ENCODE measurements around the gene SEPTIN2. TPM values are rescaled to one million over a fixed set of nuclear protein-coding genes. Genes with fewer than 3 reads are reported as not detected.
"Not testable (repeated sequence)": the region's sequence is repeated elsewhere in the genome, so short reads cannot be mapped to it uniquely, and the experiment has no call there.

SEPTIN2 gene
- total RNA-seq, 1 donor from 2014 or later: 282 TPM

DNA sequence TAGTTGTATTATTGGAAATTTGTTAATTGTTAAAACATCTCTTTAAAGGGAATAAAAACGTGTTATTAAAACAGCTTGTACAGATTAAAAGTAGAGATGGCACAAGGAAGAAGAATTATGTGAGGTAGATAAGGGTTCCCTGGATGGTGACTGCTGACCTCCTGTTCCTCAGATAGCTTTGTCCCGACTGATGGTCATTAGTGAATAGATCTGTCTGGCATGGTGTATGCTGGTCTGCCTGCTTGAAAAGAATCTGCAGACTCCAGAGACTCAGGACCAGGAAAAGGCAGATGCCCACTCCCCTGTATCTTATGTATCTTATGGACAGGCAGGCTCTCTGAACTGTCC is 34.8 kb downstream of the SEPTIN2 start:
- no peak for DNase-seq (ENCODE audit: low read depth)

DNA sequence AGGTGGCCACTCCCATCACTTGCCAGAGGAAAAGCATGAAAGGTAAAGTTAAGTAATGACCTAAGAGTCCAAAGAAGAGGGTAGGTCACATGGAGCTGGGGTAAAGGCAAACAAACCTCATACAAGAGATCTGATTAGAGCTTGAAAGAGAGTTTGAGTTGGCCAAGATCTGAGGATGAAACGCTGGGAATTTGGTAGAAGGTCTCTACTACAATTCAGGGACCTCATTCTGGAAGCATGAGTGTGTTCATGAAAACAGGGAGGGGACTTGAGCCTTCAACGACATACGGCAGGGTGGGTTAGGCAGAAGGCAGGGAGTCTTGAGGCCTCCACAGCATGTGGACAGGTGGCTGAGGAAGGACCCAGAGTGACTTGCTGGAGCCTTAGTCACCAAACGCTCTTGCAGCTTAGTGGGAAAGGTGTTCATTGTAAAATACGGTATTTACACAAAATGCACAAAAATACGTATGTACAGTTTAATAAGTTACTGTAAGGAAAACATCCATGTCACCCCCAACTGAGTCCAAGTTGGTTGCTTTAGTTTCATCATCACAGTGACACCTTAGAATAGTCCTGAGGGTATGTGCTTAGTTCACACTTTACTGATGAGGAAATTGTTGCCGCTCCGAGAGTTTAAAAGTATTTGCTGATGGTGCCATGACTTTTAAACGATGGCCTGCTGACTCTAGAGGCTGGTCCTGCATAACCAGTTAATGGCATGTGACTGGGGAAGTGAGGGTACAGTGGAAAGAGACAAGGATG is 35.3 kb downstream of the SEPTIN2 start:
- no peak for DNase-seq (ENCODE audit: low read depth)

- no peak for DNase-seq (ENCODE audit: low read depth)
These were observed 35.9 kb downstream of the SEPTIN2 start for GRCh38 chr2:241351640-241352031.

DNA sequence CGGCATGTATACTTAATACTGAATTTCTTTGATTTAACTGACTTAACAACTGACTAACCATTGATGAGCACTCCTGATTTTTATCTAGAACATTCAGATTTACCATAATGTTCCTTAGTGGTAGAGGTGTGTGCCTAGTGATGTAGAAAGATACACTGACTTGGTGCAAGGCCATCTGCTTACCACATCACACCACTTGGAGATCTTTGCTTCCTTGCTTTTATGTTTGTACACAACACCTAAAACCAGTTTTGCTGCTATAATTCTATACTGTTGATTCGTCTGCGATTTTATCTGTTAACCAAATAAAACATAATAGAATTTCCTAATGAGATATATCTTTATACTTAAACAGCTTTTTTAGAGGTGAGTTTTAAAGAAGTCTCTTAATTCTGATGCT is 36.5 kb downstream of the SEPTIN2 start:
- DNase-seq (ENCODE audit: low read depth): no peak

DNA sequence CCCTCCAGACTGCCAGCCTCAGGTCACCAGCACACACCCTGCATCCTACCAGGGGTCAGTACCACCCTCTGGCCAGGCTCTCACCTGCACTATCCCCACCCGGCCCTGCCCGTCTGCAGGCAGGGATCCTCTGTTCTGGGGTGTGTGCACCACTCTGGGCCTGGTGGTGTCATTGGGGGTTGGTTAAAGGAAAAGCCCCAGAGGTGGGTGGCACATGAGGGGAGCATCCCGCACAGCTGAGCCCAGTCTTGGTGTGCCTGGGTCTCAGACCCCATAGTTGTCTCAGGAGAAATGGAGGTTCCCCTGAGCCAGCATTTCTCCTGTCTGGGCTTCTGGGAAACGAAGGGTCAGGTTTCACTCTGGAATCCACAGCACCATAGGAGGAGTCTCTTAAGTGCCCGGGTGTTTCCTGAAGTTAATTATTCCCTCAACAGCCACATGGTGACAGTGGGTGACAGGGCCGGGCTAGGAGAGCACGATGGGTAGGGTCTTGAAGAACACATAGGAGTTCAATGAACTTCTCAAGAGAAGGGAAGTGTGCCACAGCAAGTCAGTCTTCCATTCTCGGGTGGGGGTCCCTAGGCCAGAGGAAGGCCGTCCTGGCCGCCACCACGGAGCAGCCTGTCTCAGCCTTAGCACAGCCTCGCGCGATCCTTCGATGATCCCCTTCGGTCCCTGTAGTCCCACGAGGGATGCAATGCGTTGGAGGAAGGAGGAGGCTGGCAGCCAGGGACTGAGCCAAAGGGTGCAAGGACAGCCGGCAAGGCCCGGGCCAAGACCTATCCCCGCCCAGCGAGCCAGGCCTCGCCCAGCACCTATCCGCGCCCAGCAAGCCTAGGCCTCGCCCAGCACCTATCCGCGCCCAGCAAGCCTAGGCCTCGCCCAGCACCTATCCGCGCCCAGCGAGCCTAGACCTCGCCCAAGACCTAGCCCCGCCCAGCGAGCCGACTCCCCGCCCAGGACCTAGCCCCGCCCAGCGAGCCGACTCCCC is 39.2 kb downstream of the SEPTIN2 start:
- DNase-seq (ENCODE audit: low read depth): peak; percentile 58

- peak; percentile 97 for DNase-seq (ENCODE audit: low read depth)
These were observed 40.5 kb downstream of the SEPTIN2 start, which contains the start of gene FARP2 for GRCh38 chr2:241355983-241356870. TSS of gene FARP2 (plus strand) at chr2:241356285. CDS start at chr2:241373108, 16,823 bp downstream.

DNA sequence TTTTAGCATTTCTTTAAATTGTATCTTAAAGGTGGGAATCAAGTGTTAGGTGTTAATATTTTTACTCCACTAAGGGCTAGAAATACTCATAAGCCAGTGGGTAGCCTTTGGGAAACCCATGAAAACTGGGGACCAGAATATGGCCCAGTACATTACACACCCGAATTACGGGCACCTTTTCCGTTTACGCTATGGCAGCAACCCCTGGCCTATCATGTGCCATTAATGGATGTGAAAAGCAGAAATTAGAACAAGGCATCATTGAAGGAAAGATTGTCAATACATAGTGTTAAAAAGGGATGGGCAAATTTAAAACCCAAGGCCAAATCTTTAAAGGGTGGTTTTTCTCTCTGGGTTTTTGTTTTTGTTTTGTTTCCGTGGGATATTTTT is 41.1 kb downstream of the SEPTIN2 start:
- DNase-seq (ENCODE audit: low read depth): peak; percentile 12

GRCh38 chr2:241357531-241357930 is 41.8 kb downstream of the SEPTIN2 start:
- no peak for DNase-seq (ENCODE audit: low read depth)

DNA sequence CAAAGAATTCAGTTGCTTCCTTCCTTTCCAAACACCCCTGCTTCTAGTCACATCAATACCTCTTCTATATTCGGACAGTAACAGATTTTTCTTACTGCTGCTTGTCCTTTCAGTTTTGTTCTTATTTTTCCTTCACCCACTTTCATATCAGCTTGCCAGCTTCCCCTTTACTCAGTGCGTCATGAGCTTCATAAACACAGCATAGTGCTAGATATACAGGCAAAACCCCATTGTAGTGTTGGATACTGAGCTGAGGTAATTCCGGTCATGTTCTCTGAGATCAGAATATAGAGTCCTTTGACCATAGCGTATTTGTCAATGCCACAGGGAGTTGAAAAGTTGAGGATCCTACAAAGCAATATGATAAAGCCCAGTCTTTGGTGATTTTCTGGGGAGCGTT is 42.7 kb downstream of the SEPTIN2 start:
- no peak for DNase-seq (ENCODE audit: low read depth)

DNA sequence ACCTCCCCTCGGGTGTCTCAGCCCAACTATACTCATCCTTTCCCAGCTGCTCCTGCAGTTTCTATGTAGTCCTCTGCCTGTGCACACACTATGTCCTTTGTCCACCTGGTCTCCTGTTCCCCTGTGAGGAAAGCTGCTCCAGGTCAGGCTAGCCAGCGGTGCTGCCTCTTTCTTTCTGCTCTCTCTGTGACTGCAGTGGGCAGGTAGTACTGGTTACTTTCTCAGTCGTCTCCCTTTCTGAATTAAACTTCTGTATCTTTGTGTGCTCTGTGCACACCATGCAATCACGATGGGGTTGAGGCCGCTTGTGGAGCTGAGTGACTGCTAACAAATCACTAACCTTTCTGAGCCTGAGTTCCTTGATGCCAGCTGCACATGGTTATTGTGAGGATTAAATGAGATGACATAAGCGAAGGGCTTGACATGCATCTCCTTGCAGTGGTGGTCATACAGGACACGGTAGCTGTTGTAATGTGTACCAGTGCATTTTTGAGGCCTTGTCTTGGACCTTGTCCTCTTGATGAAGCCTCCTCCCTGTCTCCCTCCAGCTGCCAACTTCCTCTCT is 43.8 kb downstream of the SEPTIN2 start:
- no peak for DNase-seq (ENCODE audit: low read depth)

DNA sequence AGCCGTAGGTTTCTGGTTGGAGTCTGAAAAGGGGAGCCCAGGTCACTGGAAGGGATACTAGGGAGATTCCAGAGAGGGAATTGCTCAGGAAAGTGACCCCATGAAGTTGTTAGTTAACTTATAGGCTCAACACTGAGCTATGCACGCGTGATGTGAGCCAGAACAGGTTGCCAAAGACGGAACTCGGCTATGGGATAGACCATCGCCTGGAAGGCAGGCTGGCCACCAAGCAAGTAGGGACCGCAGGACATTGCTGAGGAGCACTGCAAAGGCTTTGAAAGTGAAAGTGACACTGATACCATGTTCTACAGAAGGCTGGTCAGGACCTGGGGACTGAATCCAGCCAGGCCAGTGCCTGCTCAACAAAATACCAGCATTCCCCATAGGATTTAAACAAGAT is 47.7 kb downstream of the SEPTIN2 start:
- DNase-seq (ENCODE audit: low read depth): no peak

- no peak for DNase-seq (ENCODE audit: low read depth)
These were observed 49.1 kb downstream of the SEPTIN2 start for GRCh38 chr2:241364781-241365180.

DNA sequence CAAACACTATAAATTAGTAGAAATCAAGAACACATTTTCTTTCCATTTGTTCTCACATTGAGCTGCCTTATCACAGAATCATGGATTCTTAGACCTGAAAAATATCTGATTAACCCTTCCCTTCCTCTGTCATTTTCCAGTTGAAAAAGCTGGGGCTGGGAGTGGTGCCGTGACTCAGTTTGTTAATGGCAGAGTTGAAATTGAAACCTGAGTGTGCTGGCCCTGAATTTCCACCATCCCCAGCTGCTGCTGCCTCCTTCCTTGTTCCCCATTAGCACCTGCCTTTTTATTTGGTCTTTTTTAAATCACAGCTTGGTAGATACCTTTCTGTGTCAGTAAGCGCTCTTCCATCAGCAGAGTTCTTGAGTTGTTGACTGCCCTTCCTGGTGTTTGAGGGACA is 51.0 kb downstream of the SEPTIN2 start:
- peak; percentile 34 for DNase-seq (ENCODE audit: low read depth)

- DNase-seq (ENCODE audit: low read depth): no peak
These were observed 52.9 kb downstream of the SEPTIN2 start for GRCh38 chr2:241368643-241369042.

DNA sequence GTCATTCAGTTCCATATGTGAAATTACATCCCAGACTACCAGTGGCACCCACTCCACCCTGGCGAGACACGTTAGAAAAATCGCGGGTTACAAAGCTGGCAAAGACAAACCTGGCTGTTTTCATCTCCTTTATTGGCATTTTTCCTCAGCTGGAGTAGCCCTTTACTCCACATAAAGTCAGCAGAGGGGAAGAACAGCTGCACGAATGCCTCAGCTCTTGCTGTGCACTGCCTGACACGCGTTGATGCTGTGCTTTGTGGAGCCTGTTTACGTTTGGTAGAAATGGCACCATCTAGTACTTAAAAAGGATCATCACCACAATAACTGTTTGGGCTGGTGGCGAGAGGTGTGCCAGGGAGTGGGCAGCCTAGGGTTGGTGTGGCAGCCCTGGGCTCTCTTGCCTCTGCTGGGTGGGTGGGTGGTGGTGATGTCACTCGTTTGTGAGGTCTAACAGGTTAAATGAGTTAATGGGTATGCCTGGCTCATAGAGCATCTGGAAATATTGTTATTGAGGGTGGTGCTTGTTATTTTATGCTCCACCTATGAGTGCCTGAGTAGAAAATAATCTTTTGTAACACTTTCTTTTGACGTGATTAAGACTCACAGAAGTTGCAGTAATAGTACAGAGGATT is 56.8 kb downstream of the SEPTIN2 start:
- DNase-seq (ENCODE audit: low read depth): peak; percentile 71

DNA sequence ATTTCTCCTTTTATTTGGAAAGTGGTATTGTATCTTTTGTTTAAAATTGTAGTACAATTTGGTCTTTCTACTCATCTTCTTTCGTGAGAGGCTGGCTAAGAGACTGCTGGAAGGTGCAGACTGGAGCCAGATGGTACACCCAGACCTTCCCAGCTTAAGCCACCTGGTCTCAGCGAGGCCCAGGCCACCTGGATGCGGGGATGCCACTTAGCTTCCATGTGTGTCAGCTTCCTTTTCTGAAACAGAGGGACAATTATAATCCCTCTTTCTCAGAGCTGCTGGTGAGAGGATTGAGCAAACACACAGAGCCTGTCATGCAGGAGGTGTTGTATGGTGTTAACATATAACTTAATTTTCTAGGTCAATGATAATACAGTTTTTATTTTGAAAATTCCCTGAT is 57.7 kb downstream of the SEPTIN2 start:
- DNase-seq (ENCODE audit: low read depth): no peak

- DNase-seq (ENCODE audit: low read depth): not testable (repeated sequence)
These were observed 58.2 kb downstream of the SEPTIN2 start for GRCh38 chr2:241373906-241374305.

- DNase-seq (ENCODE audit: low read depth): no peak
These were observed 59.6 kb downstream of the SEPTIN2 start for GRCh38 chr2:241375300-241375699.

GRCh38 chr2:241376808-241377207 is 61.1 kb downstream of the SEPTIN2 start:
- no peak for DNase-seq (ENCODE audit: low read depth)

DNA sequence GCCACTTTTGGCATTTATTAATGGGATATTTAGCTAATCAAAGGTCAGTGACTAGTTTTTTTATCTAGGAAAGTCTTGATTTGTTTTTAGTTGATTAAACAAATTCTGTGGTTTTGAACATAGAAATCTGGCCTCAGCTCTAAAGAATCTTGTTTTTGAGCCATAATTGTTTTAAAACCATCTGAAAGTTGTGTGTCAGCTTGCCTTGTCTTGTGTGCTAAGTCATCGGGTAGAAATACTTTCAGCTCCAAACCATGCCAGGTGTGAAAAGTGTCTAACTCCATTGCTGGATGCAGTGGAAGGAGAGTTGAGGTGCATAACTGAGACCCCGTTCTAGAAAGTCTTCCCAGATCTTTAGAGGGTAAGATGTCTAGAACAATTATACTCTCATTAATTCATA is 63.1 kb downstream of the SEPTIN2 start:
- DNase-seq (ENCODE audit: low read depth): no peak

Data from myocyte (in vitro differentiated cells).